CD4-positive, alpha-beta T cell treated with Interferon alpha-2 for 1 hour (primary cell): Measurements from ENCODE around the gene VPS11.
"Not testable (repeated sequence)": the region's sequence is repeated elsewhere in the genome, so short reads cannot be mapped to it uniquely, and the experiment has no call there.

Source experiments
- DNase-seq, 2 donors: peaks; one replicate each; pipeline ENCODE4 v3.0.0-alpha.2; 2020 to 2022

VPS11 gene

GRCh38 chr11:119084663-119085436, 17.2 kb downstream of the VPS11 start, which contains the start of gene HMBS:
HMBS (plus strand) TSS chr11:119084881; CDS start chr11:119085034, 153 bp downstream.
- DNase-seq, result peak; percentile 91 to 94

GRCh38 chr11:119085437-119085847, 17.8 kb downstream of the VPS11 start:
- peak in 1 of 2 donors; percentile 22 for DNase-seq

GRCh38 chr11:119087123-119087522, 19.5 kb downstream of the VPS11 start:
- no peak for DNase-seq

- no peak for DNase-seq
Observed at GRCh38 chr11:119087747-119088241, 20.2 kb downstream of the VPS11 start.

- DNase-seq, result no peak
Observed at GRCh38 chr11:119088406-119088805, 20.8 kb downstream of the VPS11 start.

- no peak for DNase-seq
Observed at GRCh38 chr11:119089319-119089718, 21.7 kb downstream of the VPS11 start.

GRCh38 chr11:119091178-119091577, 23.6 kb downstream of the VPS11 start:
- no peak for DNase-seq

- DNase-seq, result no peak
Observed at GRCh38 chr11:119091966-119092879, 24.6 kb downstream of the VPS11 start.

DNA sequence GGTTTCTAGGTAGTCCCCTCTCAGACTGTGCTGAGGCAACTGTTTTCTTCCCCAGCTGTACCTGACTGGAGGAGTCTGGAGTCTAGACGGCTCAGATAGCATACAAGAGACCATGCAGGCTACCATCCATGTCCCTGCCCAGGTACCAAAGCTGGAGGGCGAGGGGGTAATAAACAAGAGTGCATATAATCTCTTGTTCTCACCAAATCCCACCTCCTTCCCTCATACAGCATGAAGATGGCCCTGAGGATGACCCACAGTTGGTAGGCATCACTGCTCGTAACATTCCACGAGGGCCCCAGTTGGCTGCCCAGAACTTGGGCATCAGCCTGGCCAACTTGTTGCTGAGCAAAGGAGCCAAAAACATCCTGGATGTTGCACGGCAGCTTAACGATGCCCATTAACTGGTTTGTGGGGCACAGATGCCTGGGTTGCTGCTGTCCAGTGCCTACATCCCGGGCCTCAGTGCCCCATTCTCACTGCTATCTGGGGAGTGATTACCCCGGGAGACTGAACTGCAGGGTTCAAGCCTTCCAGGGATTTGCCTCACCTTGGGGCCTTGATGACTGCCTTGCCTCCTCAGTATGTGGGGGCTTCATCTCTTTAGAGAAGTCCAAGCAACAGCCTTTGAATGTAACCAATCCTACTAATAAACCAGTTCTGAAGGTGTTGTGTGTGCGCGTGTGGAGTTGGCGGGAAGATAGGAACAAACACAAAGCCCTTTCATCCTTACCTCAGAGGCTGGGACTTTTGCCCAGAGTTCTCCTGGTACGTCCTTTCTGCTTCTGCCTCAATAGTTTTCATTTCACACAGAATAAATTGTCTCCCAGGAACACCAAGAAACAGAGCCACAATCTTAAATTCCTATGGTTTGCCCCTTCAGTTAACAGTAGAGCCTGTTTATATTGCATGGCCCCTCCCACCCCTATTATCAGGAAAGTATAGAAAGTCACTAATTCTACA, 25.5 kb downstream of the VPS11 start:
- no peak for DNase-seq

GRCh38 chr11:119093942-119094815, 26.6 kb downstream of the VPS11 start:
- peak; percentile 23 to 51 for DNase-seq

- peak; percentile 74 to 77 for DNase-seq
Observed at GRCh38 chr11:119094816-119095065, 27.1 kb downstream of the VPS11 start.

DNA sequence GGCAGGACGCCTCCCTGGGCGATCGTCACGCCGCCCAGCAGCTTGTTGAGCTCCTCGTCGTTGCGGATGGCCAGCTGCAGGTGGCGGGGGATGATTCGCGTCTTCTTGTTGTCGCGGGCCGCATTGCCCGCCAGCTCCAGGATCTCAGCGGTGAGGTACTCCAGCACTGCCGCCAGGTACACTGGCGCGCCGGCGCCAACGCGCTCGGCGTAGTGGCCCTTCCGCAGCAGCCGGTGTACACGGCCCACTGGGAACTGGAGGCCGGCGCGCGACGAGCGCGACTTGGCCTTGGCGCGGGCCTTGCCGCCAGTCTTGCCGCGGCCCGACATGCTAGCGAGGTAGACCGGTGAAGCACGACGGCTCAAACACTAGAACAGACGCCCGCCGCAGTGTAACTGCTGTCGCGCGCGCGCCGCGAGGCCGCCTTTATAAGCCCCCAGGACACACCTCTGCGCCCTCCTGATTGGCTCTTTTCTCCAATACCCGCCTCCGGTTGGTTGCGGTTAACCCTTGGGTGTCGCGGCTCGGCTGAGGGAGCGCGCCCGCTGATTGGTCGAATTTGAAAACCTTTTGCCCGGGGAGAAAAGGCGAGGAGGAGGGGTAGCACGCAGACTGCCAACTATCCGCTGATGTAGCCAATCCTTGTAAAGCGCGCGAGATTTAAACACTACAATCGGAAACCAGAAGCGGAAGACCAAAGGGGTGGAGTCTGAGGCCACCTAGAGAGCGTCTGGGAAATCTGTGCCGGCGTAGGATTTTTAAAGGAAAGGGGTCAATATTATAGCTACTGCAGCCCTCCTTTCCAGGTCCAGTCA, 27.7 kb downstream of the VPS11 start:
- DNase-seq, result peak; percentile 100

DNA sequence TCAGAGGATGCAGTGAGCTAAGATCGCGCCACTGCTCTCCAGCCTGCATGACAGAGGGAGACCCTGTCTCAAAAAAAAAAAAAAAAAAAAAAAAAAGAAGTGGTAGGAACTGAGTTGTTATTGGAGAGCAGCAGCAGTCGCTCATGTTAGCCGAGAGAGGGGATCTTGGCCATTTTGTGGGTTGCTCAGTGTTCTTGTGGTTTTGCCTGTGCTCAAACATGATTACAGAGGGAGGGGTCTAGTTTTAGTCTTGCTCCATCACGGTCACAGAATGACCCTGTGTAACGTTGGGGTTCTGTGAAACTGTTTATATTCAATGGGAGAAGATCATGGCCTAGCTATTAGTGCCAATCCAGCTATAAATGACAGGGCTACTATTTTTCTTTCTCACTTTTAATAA, 32.1 kb downstream of the VPS11 start:
- no peak for DNase-seq

GRCh38 chr11:119100246-119100970, 32.8 kb downstream of the VPS11 start:
- peak in 1 of 2 donors; percentile 23 for DNase-seq

GRCh38 chr11:119100994-119101758, 33.6 kb downstream of the VPS11 start:
- no peak for DNase-seq

DNA sequence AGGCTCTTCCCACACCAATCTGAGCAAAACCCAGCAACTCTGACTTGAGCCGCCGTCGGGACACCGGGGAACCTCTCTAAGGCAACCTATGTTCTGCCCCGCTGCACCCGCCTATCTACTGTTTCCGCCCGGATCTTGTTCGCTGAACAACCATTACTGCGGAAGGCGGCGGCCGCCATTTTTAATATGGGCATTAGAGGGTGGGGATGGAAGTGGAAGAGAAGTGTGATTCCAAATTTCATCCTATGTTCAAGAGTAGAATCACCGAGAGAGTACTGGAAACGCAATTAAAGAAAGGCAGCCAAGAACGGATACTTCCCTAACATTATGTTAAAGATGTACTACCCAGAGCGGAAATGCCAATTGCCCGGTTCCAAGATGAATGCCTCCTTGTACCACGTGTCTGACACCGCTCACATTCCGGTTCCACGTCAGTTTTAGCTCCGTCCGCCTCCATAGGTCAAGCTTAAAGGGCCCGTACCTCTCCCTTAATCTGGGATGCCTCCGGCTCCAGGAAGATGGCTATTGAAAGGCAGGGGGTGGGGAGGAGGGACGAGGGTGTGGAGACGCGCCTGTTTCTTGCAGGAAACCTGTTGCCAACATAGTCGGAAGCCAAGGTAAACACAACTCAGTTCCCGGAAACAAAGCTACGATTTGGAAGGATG, 34.3 kb downstream of the VPS11 start, which contains the start of gene DPAGT1:
Gene DPAGT1, minus strand, starts transcription at position 95 of the 665 bp plus-strand sequence. CDS start 198 bp downstream, outside the sequence.
- DNase-seq, result peak; percentile 87 to 90

DNA sequence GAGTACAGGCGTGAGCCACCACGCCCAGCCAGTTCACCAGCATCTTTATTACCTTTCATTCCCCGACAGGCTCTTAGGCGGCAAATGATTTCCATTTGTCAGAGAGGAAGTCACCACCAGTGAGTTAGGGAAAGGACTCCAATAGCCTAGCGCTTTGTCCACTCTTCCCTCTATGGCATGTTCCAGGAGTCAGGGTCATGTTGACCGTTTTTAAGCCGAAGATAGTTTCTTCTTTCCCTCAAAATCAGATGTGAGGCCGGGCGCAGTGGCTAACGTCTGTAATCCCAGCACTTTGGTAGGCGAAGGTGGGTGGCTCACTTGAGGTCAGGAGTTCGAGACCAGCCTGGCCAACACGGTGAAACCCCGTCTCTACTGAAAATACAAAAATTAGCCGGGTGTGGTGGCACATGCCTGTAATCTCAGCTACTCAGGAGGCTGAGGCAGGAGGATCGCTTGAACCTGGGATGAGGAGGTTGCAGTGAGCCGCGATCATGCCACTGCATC, 35.6 kb downstream of the VPS11 start:
- not testable (repeated sequence) for DNase-seq

- DNase-seq, result peak in 1 of 2 donors; percentile 19
Observed at GRCh38 chr11:119103793-119104192, 36.2 kb downstream of the VPS11 start.
